Activated CD8-positive, alpha-beta memory T cell treated with anti-CD3 and anti-CD28 coated beads, Interleukin-2, amount 10 ng/mL, durations not matched to agents 7 days and 5 days (primary cell): ENCODE results near the gene CDPF1. TPM values are rescaled to one million over a fixed set of nuclear protein-coding genes. Genes with fewer than 3 reads are reported as not detected.

Source experiments
- ATAC-seq: fragments of 150-1000 bp; cut with Tn5 transposase; one replicate; pipeline ENCODE4 v1.10.0; 2021; ENCODE audit warnings: moderate library complexity
- CTCF ChIA-PET: fragments of 350-600 bp; sonication (Branson Sonifier 250); formaldehyde crosslinking; loops from one replicate; lab custom pipeline; 2021; ENCODE audit warnings: antibody characterized with exemption; lab: Charles Lee
- DNase-seq: peaks from one replicate; pipeline ENCODE4 v3.0.0-alpha.2; 2020
- H3K27ac Mint-ChIP-seq: one replicate; pipeline ENCODE4 v1.8.0; 2021; ENCODE audit warnings: mild to moderate bottlenecking, mixed read lengths
- H3K27me3 Mint-ChIP-seq: one replicate; pipeline ENCODE4 v1.8.0; 2021; ENCODE audit warnings: mixed read lengths
- H3K36me3 Mint-ChIP-seq: one replicate; pipeline ENCODE4 v1.8.0; 2021; ENCODE audit warnings: mild to moderate bottlenecking, mixed read lengths
- H3K4me1 Mint-ChIP-seq: one replicate; pipeline ENCODE4 v1.8.0; 2021; ENCODE audit warnings: mixed read lengths
- H3K4me3 Mint-ChIP-seq: one replicate; pipeline ENCODE4 v1.8.0; 2021; ENCODE audit warnings: mild to moderate bottlenecking, moderate library complexity, mixed read lengths
- H3K9me3 Mint-ChIP-seq: one replicate; pipeline ENCODE4 v1.8.0; 2022; ENCODE audit warnings: low read depth, mixed read lengths
- total RNA-seq, 2 experiments: library from RNA; stranded (reverse); gene quantifications; one replicate each; pipeline ENCODE4 v1.2.3, GENCODE V29; 2021

CDPF1 gene
- total RNA-seq, 2 experiments from 2014 or later, result 11.0 to 11.1 TPM

DNA sequence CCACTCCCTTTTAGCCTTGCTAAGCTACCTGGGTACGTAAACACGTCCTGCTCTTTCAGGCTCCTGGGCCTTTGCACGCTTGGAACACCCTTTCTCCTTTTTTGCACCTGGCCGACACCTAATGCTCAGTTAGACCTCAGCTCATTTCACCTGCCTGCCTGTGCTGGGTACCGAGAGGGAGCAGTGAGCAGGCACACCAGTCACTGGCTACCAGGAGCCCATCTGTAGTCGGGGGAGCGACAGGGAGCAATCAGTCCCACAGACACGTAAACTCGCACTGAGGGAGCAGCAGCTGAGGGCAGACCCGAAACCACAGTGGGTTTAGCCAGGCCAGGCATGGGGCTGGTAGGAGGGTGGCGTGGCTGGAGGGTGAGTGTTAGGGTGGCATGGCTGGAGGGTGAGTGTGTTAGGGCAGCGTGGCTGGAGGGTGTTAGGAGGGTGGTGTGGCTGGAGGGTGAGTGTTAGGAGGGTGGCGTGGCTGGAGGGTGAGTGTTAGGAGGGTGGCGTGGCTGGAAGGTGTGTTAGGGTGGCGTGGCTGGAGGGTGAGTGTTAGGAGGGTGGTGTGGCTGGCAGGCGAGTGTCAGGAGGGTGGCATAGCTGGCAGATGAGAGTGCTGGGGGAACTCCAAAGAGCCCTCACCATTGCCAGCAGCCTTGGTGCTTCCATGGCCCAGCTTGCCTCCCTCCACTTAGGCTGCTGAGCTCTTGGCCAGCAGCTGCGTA is 40.2 kb upstream of the CDPF1 start:
- peaks cover 62% of the 10 kb centered on the region for H3K4me1 Mint-ChIP-seq
- peaks cover 49% of the 10 kb centered on the region for H3K36me3 Mint-ChIP-seq
- CTCF ChIA-PET, result interaction anchor here (1.1 kb wide), 1 partner anchor 22 kb away, joined by 3 read pairs; the partner anchor contains the start of gene TTC38
- ATAC-seq, result no peak
- no peak overlapping the region for H3K4me3 Mint-ChIP-seq
- no peak for DNase-seq
- H3K9me3 Mint-ChIP-seq, result peaks cover 2% of the 10 kb centered on the region
- H3K27me3 Mint-ChIP-seq, result no peaks in the 10 kb centered on the region
- peak overlapping the region; percentile 47 for H3K27ac Mint-ChIP-seq

DNA sequence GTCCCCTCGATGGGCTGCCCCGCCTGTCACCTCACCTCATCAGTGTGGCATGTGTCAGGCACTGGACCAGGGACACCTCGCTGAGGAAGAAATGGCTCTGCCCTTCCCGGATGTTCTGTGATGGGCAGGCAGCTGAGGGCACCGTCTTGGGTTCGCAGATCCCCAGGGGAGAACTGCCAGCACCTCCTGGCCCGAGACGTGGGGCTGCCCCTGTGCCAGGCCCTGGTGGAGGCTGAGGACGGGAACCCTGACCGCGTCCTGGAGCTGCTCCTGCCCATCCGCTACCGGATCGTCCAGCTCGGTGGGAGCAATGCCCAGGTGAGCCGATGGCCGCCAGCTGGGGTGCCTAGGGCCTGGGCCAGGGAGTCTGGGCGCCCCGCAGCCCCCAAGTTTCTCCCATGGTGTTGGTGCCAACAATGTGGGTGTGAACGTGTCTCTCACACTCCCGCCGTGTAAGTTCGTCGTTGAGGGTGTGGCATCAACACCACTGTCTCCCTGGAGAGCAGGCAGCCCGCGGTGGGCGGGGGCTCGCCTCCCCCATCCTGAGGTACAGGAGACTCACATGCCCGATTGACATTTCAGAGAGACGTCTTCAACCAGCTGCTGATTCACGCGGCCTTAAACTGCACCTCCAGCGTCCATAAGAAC is 39.3 kb upstream of the CDPF1 start:
- Mint-ChIP-seq H3K27ac (peak overlapping the region; percentile 54), H3K4me1 (peaks cover 56% of the 10 kb centered on the region), H3K9me3 (peaks cover 2% of the 10 kb centered on the region), H3K36me3 (peaks cover 53% of the 10 kb centered on the region), H3K4me3 (no peak overlapping the region), H3K27me3 (no peaks in the 10 kb centered on the region)
- CTCF ChIA-PET, result interaction anchor here (0.9 to 1.2 kb wide), 3 partner anchors 13 to 283 kb away, joined by 3 read pairs; partner anchors contain the start of gene TTC38
- no peak for DNase-seq
- no peak for ATAC-seq

DNA sequence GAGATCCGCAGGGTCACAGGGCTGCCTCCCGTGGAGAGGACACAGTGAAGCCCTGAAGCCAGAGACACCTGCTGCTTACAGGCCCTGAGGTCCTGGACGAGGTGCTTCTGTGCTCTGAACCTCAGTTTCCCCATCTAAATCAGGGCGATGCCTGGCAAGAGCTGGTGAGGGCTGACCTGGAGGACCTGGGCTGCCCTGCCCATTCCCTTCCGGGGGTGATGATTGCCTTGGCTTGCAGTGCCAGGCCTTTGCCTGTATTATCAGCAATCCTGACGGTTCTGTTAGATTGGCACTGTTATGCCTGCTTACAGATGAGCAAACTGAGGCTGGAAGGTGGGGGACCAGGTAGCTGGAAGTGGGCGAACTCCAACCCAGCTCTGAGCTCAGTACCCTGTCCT is 38.8 kb upstream of the CDPF1 start:
- no peaks in the 10 kb centered on the region for H3K27me3 Mint-ChIP-seq
- DNase-seq (no peak), ATAC-seq (no peak)
- peaks cover 55% of the 10 kb centered on the region for H3K4me1 Mint-ChIP-seq
- H3K9me3 Mint-ChIP-seq, result peaks cover 2% of the 10 kb centered on the region
- peak overlapping the region; percentile 96 for H3K27ac Mint-ChIP-seq
- H3K4me3 Mint-ChIP-seq, result peak overlapping the region; percentile 83
- peaks cover 58% of the 10 kb centered on the region for H3K36me3 Mint-ChIP-seq
- CTCF ChIA-PET, result interaction anchor here (0.9 to 1.8 kb wide), 3 partner anchors 12 to 283 kb away, joined by 3 to 6 read pairs (median 3); no protein-coding TSS in a partner anchor

DNA sequence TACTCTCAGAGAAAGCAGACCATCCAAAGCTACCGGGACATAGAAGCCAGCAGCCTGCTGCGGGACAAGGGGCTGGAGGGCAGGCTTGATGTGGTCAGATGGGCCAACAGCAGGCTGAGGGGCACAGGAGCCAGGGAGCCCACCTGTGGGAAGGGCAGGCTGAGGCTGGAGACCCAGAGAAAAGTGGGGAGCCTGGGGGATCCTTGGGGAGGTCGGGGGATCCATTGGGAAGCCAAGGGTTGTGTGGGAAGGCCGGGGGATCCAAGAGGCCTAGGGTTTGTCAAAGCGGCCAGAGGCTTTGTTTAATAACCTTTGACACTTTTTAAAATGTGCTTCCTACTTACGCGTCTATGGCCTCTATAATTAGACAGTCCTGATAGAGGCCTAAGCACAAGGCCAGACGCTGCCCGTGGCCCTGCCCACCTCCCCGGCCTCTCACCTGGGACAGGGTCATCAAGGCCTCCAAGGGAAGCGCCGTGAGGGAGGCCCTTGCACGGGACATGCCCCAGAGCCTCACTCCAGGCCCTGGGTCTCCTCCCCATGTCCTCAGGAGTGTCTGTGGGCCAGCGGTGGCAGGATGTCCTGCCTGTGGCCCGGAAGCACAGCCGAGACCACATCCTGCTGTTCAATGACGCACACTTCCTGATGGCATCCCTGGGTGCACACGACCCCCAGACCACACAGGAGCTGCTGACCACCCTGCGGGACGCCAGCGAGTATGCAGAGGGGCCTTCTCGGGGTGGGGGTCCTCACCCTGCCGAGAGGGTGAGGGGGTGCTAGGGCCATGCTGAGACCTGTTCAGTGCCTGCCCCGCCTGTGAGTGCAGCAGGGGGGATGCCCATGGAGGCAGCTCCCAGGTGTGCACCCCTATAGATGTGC is 38.0 kb upstream of the CDPF1 start:
- H3K4me1 Mint-ChIP-seq, result peaks cover 48% of the 10 kb centered on the region
- H3K27ac Mint-ChIP-seq, result peak overlapping the region; percentile 96
- DNase-seq (peak; percentile 91), ATAC-seq (peak; percentile 88)
- H3K4me3 Mint-ChIP-seq, result peak overlapping the region; percentile 83
- CTCF ChIA-PET, result interaction anchor here (0.9 to 1.8 kb wide), 4 partner anchors 9 to 282 kb away, joined by 3 to 6 read pairs (median 4); partner anchors contain the start of gene GTSE1
- peaks cover 2% of the 10 kb centered on the region for H3K9me3 Mint-ChIP-seq
- peaks cover 57% of the 10 kb centered on the region for H3K36me3 Mint-ChIP-seq
- no peaks in the 10 kb centered on the region for H3K27me3 Mint-ChIP-seq

DNA sequence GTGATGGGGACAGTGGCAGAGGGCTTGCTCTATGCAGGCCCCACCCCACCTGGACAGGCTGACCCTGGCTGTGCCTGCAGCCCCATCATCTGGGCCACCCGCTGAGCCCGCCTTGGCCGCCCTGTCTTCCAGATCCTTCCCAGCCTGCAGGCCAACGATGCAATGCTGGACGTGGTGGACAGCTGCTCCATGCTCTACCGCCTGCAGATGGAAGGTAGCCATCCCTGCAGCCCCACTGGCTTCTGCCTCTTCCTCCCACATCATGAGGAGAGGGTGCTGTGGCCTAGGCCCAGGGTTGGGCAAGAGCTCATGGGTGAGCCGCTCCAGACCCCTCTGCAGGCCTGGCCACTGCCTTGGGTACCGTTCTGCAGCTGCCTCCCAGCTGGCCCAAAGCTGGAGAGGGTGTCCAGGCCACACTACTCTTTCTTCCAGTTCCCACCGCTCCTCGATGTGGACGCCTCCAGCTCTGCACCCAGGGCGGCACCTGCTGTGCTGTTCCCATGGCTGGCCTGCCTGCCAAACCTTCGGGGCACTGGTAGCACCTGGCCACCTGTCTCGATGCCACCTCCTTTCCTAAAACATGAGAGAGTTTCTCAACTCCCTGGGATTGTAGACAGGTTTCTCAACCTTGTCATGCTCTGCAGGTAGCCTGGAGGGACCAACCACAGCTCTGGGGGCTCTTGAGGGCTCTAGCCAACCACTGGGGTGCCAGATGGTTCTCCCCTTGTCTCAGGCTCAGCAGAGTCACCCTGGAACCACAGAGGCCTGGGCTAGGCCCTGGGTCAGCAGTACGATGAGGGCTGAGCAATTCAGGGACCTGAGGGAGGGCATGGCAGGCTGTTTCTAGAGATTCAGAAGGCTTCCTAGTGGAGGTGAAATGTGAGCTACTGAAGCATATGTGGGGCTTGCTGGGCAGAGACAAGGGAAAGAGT is 37.1 kb upstream of the CDPF1 start:
- H3K4me3 Mint-ChIP-seq, result peak overlapping the region; percentile 83
- peaks cover 40% of the 10 kb centered on the region for H3K4me1 Mint-ChIP-seq

DNA sequence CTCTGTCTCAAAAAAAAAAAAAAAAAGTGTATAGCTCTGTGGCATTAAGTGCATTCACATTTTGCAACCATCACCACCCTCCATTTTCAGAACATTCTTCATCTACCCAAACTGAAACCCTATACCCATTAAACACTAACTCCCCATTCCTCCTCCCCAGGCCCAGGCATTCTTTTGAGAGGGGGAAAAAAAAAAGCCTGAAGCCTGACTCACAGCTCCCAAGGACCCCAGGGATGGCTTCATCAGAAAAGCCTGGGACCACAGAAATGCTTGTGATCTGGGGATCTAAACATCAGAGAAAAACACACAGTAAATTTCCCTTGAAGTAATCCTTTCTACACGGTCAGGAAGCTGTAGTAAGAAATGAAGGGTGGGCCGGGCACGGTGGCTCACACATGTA is 35.9 kb upstream of the CDPF1 start:
- ATAC-seq (no peak), DNase-seq (no peak)
- Mint-ChIP-seq H3K4me1 (peaks cover 44% of the 10 kb centered on the region), H3K27me3 (no peaks in the 10 kb centered on the region), H3K4me3 (peak overlapping the region; percentile 9), H3K9me3 (no peaks in the 10 kb centered on the region), H3K27ac (peak overlapping the region; percentile 72), H3K36me3 (peaks cover 51% of the 10 kb centered on the region)
- CTCF ChIA-PET, result interaction anchor here (1.9 kb wide), 1 partner anchor 10 kb away, joined by 7 read pairs; the partner anchor contains the start of gene GTSE1

More for the DNA sequence above, 37.1 kb upstream of the CDPF1 start:
- Mint-ChIP-seq H3K27me3 (no peaks in the 10 kb centered on the region), H3K36me3 (peaks cover 52% of the 10 kb centered on the region), H3K9me3 (peaks cover under 1% of the 10 kb centered on the region), H3K27ac (peak overlapping the region; percentile 96)
- DNase-seq (no peak), ATAC-seq (peak; percentile 7)
- CTCF ChIA-PET, result interaction anchor here (0.8 to 1.8 kb wide), 3 partner anchors 10 to 165 kb away, joined by 3 to 6 read pairs (median 4); partner anchors contain the start of genes GTSE1 and TTC38

DNA sequence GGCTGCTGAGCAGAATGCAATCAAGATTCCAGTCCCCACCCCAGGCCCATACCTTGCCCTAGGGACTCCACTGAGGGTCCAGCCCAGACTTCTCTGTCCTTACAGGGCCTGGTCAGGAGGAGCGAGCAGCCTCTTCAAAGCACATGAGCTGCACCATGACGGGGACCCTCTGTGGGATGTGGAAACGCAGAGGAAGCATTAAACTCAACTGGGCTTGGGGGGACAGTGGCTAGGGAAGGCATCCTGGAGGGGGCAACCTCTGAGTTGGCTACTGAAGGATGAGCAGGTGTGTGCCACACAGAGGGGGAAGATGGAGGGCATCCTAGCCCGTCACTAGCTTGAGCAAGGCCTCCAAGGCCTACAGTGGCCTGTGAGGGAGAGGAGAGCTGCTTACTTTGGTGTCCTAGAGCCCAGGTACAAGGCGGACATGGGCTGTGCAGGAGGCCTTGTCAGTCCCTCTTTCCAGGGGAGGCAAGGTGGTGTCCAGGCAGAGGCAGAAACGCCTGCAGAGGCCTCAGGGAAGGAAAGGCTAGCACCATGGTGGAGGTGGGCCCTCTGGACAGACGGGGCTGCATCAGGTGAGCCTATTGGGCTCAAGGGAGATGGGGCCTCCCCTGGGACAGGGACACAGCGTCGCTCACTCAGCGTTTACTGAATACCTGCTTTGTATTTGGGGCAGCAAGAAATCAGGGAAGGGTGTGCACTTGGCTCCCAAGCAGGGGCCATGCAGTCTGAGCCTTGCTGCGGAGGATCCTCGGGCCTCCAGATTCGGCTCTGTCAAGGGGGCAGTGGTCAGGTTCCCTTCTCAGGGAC is 32.0 kb upstream of the CDPF1 start:
- H3K27me3 Mint-ChIP-seq, result no peaks in the 10 kb centered on the region
- no peaks in the 10 kb centered on the region for H3K9me3 Mint-ChIP-seq
- CTCF ChIA-PET, result no interaction called here
- H3K27ac Mint-ChIP-seq, result no peak overlapping the region
- ATAC-seq (no peak), DNase-seq (no peak)
- H3K36me3 Mint-ChIP-seq, result peaks cover 48% of the 10 kb centered on the region
- H3K4me1 Mint-ChIP-seq, result peaks cover 23% of the 10 kb centered on the region
- H3K4me3 Mint-ChIP-seq, result no peak overlapping the region

DNA sequence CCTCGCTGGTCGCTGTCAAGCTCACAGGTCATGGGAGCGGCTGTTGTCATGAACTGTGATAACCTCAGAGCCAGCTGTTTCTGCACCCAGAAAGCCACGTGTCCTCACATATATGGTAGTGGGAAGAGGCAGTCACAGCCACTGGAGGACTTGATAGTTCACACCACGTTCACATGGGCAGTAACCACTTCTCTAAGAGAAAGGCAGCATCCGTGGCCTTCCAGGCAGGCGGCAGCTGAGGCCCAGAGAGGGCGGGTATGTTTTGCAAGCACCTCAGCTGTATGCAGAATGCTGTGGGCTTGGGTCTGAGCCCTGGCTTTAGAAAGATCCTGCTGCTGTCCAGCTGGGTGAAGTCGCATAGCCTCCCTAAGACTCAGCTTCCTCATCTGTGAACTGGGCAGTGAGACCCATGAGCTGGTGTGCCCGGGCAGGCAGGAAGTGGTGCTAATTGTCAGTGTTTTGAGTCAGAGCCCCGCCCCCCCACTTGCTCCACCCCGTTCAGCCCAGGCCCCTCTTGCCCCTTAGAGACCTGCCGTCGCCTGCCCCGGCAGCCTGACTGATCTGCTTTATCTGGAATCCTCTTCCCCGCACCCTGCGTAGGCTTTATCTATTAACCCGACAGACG is 31.0 kb upstream of the CDPF1 start:
- peaks cover 50% of the 10 kb centered on the region for H3K36me3 Mint-ChIP-seq
- peak overlapping the region; percentile 67 for H3K27ac Mint-ChIP-seq
- H3K27me3 Mint-ChIP-seq, result no peaks in the 10 kb centered on the region
- no peak overlapping the region for H3K4me3 Mint-ChIP-seq
- H3K4me1 Mint-ChIP-seq, result peaks cover 22% of the 10 kb centered on the region
- CTCF ChIA-PET, result interaction anchor here (0.7 to 1.6 kb wide), 2 partner anchors 13 to 16 kb away, joined by 3 read pairs; partner anchors contain the start of genes GTSE1 and TTC38
- peak; percentile 69 for DNase-seq
- H3K9me3 Mint-ChIP-seq, result no peaks in the 10 kb centered on the region
- ATAC-seq, result peak; percentile 80

DNA sequence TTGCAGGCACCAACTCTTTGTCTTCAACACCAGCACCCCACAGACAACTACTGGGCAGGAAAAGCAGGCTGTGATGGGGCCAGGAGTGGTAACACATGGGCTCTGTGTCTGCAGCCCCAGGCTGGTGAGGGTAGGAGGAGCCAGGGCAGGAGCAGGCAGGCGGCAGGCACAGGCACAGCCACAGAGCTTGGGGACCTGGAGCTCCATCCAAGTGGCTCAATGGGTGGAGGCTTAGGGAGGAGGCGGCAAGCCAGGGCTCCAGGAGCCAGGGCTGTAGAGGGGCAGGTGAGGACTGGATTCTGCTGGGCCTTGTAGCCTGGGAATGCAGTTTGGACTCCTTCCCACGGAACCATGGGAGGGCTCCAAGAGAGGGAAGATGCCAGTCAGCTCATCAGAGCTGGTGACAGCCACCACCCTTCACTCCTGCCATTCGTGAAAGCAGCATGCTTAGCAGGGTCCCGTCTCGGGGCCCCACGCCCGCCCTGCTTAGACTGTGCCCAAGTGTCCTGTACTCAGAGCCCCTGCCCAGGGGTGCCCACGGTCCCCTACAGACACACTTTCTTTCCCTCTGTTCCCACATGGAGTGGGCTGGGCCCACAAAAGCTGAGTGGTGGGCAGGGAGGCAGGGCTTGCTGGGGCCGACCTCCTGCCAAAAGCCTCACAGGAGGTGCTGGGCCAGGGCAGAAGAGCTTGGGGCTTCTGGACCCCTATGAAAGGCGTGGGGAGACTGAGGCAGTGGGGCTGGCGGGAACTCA is 30.1 kb upstream of the CDPF1 start:
- CTCF ChIA-PET, result interaction anchor here (0.7 to 1.6 kb wide), 2 partner anchors 13 to 16 kb away, joined by 3 read pairs; partner anchors contain the start of genes GTSE1 and TTC38
- peaks cover 27% of the 10 kb centered on the region for H3K4me1 Mint-ChIP-seq
- no peaks in the 10 kb centered on the region for H3K27me3 Mint-ChIP-seq
- no peak overlapping the region for H3K4me3 Mint-ChIP-seq
- H3K27ac Mint-ChIP-seq, result peak overlapping the region; percentile 67
- peaks cover 50% of the 10 kb centered on the region for H3K36me3 Mint-ChIP-seq
- ATAC-seq (no peak), DNase-seq (no peak)
- H3K9me3 Mint-ChIP-seq, result no peaks in the 10 kb centered on the region

DNA sequence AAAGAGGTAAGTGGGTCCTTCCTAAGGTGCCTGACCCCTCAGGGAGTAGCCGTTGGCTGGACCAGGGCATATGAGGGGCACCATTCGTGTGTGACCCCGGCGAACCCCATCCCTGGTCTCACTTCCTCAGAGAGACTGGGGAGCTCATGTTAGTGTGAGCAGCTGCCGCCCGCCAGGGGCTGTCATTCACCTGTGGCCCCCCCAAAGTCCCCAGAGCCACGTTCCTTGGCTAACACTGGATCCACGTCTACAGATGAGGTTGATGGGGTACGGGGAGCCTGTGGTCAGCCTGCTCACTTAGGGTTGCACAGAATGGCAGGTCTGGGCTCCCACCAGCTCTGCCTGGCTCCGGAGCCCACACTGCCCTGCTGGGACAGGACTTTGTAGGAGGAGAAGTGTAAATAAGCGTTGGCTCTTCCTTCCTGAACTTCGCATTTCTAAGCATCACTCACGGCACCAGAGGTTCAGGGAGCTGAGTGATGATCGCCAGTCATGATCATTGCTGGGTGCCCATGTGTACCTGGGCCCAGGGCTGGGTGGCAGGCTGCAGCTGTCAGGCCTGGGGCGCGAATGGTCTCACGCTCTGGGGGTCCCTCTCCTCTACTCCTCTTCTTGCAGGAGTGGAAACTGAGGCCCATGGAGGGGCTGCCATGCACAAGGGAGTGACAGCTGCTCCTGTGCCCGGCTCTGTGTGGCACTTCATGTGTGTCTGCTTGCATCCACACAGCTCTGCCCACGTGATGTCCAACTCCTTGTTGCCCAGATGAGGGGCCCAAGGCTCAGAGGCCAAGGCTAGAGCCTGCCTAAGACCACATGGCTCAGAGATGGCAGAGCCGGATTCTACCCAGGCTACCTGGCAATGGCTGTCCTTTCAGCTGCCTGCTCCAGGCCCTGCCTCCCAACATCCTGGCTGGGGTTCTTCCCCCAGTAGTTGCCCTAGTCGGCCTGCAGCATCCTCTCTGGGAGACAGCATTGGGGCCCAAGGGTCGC is 28.9 kb upstream of the CDPF1 start:
- Mint-ChIP-seq H3K36me3 (peaks cover 48% of the 10 kb centered on the region), H3K27me3 (no peaks in the 10 kb centered on the region), H3K9me3 (no peaks in the 10 kb centered on the region), H3K27ac (no peak overlapping the region), H3K4me1 (peaks cover 27% of the 10 kb centered on the region), H3K4me3 (no peak overlapping the region)
- ATAC-seq (no peak), DNase-seq (no peak)
- CTCF ChIA-PET, result interaction anchor here (1.1 kb wide), 1 partner anchor 36 kb away, joined by 3 read pairs; no protein-coding TSS in a partner anchor
